ENCODE data around the gene MARCHF10. TPM values are rescaled to one million over a fixed set of nuclear protein-coding genes. Genes with fewer than 3 reads are reported as not detected.

MARCHF10 gene
- total RNA-seq, 1 experiment from 2014 or later = not detected

DNA sequence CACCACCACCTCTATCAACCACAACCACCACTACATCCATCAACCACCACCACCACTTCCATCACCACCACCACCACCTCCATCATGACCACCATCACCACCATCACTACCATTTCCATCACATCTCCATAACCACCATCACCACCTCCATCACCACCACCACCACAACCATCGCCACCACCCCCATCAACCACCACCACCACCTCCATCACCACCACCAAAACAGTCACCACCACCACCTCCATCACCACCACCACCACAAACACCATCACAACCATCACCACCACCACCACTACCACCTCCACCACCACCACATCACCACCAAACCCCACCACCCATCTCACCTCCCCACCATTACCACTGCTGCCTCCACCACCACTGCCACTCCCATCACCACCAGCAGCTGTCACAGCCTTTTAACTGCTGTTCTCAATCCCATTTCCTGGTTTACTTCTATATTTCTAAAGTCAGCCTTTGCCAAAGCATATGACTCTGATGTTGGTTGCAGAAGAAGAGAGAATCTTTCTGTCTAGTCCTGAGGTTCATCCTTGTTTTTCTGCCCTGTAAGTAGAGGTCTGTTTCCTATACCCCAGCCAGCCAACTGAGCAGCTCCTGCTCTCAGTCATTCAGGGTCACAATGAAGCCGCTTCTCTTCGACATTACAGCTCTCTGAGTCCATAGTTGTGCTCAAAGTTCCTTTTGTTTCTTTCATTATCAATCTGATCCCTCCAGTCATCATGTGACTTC lies 14.0 kb downstream of the MARCHF10 start:
- CTCF ChIA-PET = interaction anchor here (0.7 kb wide), 1 partner anchor 279 kb away, joined by 5 read pairs; no protein-coding TSS in a partner anchor

DNA sequence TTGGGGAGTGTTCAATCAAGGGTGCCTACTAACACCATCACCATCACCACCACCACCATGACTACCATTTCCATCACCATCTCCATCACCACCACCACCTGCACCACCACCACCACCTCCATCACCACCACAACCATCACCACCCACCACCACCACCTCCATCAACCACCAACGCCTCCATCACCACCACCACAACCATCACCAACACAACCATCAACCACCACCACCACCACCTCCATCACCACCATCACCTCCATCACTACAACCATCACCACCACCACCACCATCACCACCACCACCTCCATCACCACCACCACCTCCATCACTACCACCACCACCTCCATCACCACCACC lies 15.7 kb downstream of the MARCHF10 start:
- Mint-ChIP-seq H3K9me3 (ENCODE audit: unreplicated experiment) (no peaks in the 10 kb centered on the region), H3K27ac (ENCODE audit: low read depth, unreplicated experiment) (peak overlapping the region; percentile 96), H3K4me3 (ENCODE audit: unreplicated experiment) (no peak overlapping the region), H3K4me1 (ENCODE audit: insufficient read depth, unreplicated experiment) (peaks cover 28% of the 10 kb centered on the region), H3K27me3 (ENCODE audit: insufficient read depth, unreplicated experiment) (no peaks in the 10 kb centered on the region), H3K36me3 (ENCODE audit: insufficient read depth, unreplicated experiment) (no peaks in the 10 kb centered on the region)
- intact Hi-C loops (cut with micrococcal nuclease) = loop anchor here (5.0 to 10.0 kb wide), 2 partner anchors 35 to 82 kb away; no protein-coding TSS in a partner anchor
- BruUV-seq (replicated peaks) = no TSS peak
- DNase-seq (ENCODE audit: unreplicated experiment) = no peak
- ChIA-PET CTCF (no interaction called here), POLR2A (interaction anchor here (1.9 to 2.4 kb wide), 3 partner anchors 11 to 30 kb away, joined by 7 to 9 read pairs (median 9); no protein-coding TSS in a partner anchor)
- TF ChIP-seq, protein P1, sequence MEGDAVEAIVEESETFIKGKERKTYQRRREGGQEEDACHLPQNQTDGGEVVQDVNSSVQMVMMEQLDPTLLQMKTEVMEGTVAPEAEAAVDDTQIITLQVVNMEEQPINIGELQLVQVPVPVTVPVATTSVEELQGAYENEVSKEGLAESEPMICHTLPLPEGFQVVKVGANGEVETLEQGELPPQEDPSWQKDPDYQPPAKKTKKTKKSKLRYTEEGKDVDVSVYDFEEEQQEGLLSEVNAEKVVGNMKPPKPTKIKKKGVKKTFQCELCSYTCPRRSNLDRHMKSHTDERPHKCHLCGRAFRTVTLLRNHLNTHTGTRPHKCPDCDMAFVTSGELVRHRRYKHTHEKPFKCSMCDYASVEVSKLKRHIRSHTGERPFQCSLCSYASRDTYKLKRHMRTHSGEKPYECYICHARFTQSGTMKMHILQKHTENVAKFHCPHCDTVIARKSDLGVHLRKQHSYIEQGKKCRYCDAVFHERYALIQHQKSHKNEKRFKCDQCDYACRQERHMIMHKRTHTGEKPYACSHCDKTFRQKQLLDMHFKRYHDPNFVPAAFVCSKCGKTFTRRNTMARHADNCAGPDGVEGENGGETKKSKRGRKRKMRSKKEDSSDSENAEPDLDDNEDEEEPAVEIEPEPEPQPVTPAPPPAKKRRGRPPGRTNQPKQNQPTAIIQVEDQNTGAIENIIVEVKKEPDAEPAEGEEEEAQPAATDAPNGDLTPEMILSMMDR (IDR thresholded peaks at IDR 0.05; ENCODE audit: unreplicated experiment) = no peak

More for the DNA sequence above, 14.0 kb downstream of the MARCHF10 start:
- Mint-ChIP-seq H3K9me3 (ENCODE audit: unreplicated experiment) (no peaks in the 10 kb centered on the region), H3K36me3 (ENCODE audit: insufficient read depth, unreplicated experiment) (no peaks in the 10 kb centered on the region), H3K27ac (ENCODE audit: low read depth, unreplicated experiment) (no peak overlapping the region), H3K27me3 (ENCODE audit: insufficient read depth, unreplicated experiment) (no peaks in the 10 kb centered on the region), H3K4me3 (ENCODE audit: unreplicated experiment) (no peak overlapping the region), H3K4me1 (ENCODE audit: insufficient read depth, unreplicated experiment) (peaks cover 19% of the 10 kb centered on the region)
- BruUV-seq (replicated peaks) = no TSS peak
- no peak for DNase-seq (ENCODE audit: unreplicated experiment)
- intact Hi-C loops (cut with micrococcal nuclease) = loop anchor here (5.0 to 10.0 kb wide), 2 partner anchors 33 to 81 kb away; no protein-coding TSS in a partner anchor
- TF ChIP-seq, protein P1 (IDR thresholded peaks at IDR 0.05; ENCODE audit: unreplicated experiment) = no peak
- POLR2A ChIA-PET = no interaction called here

DNA sequence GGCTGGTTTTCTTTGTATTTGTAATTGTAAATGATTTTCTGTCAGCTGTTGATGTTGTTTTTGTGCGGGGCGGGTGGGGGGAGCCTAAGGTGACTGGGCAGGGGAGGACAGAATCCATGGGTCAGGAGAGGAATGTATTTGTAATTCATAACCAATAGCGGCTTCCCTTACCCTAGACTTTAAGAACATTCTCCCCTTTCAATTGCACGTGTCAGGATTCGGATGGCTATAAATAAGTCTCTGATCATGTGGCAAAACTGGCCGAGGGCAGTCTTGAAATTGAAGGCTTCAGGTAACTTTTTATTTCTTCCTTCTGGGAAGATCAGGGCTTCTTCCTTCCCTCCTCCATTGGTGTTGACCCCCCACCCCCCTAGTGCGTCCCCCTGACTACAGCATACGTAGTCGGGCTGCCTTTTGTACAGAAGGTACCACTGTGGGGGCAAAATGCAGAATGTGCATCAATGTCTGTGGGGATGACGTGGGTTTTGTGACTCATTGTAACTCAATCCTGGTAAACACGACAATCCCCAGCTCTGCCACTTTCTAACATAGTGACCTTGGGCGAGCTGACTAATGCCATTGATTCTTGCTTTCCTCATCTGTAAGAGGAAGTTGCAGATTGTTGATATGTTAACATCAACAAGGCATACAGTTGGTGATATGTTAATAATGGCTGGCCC lies 16.2 kb downstream of the MARCHF10 start:
- no peaks in the 10 kb centered on the region for H3K27me3 Mint-ChIP-seq (ENCODE audit: insufficient read depth, unreplicated experiment)
- peak; percentile 90 for DNase-seq (ENCODE audit: unreplicated experiment)
- peak overlapping the region; percentile 96 for H3K27ac Mint-ChIP-seq (ENCODE audit: low read depth, unreplicated experiment)
- no TSS peak for BruUV-seq (replicated peaks)
- CTCF ChIA-PET = interaction anchor here (0.7 kb wide), 1 partner anchor 865 kb away, joined by 3 read pairs; no protein-coding TSS in a partner anchor
- no peaks in the 10 kb centered on the region for H3K36me3 Mint-ChIP-seq (ENCODE audit: insufficient read depth, unreplicated experiment)
- POLR2A ChIA-PET = interaction anchor here (1.5 to 2.4 kb wide), 6 partner anchors 10 to 174 kb away, joined by 3 to 11 read pairs (median 8); partner anchors contain the start of gene TANC2
- H3K9me3 Mint-ChIP-seq (ENCODE audit: unreplicated experiment) = no peaks in the 10 kb centered on the region
- peaks cover 30% of the 10 kb centered on the region for H3K4me1 Mint-ChIP-seq (ENCODE audit: insufficient read depth, unreplicated experiment)
- intact Hi-C loops (cut with micrococcal nuclease) = loop anchor here (5.0 to 10.0 kb wide), 2 partner anchors 35 to 83 kb away; no protein-coding TSS in a partner anchor
- TF ChIP-seq, protein P1 (IDR thresholded peaks at IDR 0.05; ENCODE audit: unreplicated experiment) = no peak
- peak overlapping the region; percentile 24 for H3K4me3 Mint-ChIP-seq (ENCODE audit: unreplicated experiment)

DNA sequence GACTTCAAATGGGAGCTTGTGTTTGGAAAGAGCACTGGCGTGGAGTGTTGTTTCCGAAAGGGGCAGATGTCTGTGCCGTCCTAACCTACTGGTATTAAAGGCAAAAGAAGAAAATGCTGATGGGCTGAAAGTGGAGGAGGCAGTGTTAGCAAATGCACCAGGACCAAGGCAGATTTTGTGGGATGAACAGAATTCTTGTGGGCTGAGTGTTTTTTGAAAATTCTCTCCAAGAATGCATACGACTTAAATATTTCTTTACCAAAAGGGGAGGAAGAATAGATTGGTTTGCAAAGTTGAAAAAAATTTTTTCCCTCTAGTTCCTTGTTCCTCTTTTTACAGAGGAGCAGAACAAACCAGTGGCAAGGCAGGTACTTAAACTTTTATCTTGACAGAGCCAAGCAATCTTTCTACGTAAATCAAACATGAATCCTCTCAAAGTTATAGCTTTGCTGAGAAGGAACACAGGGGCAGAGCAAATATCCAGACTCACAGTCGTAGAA lies 16.8 kb downstream of the MARCHF10 start:
- Mint-ChIP-seq H3K4me1 (ENCODE audit: insufficient read depth, unreplicated experiment) (peaks cover 30% of the 10 kb centered on the region), H3K4me3 (ENCODE audit: unreplicated experiment) (peak overlapping the region; percentile 24), H3K27ac (ENCODE audit: low read depth, unreplicated experiment) (peak overlapping the region; percentile 96), H3K9me3 (ENCODE audit: unreplicated experiment) (no peaks in the 10 kb centered on the region), H3K36me3 (ENCODE audit: insufficient read depth, unreplicated experiment) (no peaks in the 10 kb centered on the region), H3K27me3 (ENCODE audit: insufficient read depth, unreplicated experiment) (no peaks in the 10 kb centered on the region)
- POLR2A ChIA-PET = interaction anchor here (0.7 to 2.4 kb wide), 7 partner anchors 10 to 177 kb away, joined by 3 to 11 read pairs (median 7); partner anchors contain the start of gene TANC2
- intact Hi-C loops (cut with micrococcal nuclease) = loop anchor here (5.0 to 10.0 kb wide), 2 partner anchors 36 to 84 kb away; no protein-coding TSS in a partner anchor
- DNase-seq (ENCODE audit: unreplicated experiment) = peak; percentile 60
- CTCF ChIA-PET = interaction anchor here (0.6 to 0.7 kb wide), 2 partner anchors 68 to 866 kb away, joined by 3 to 4 read pairs; no protein-coding TSS in a partner anchor
- BruUV-seq (replicated peaks) = TSS peak; percentile 73
- TF ChIP-seq, protein P1 (IDR thresholded peaks at IDR 0.05; ENCODE audit: unreplicated experiment) = no peak
